ENCODE data around the gene XYLT2. TPM values are rescaled to one million over a fixed set of nuclear protein-coding genes. Genes with fewer than 3 reads are reported as not detected.

Gene XYLT2
- total and polyA plus RNA-seq, 2 of the 13 experiments (the other 11 are each of a cell fraction or from before 2014, with no cell fraction given) = 17.0 to 22.1 TPM

GRCh38 chr17:50345432-50346312 lies at the start of gene XYLT2 (continued):
- no peak for TF ChIP-seq FLYWCH1 (CRISPR knock-in tag; IDR thresholded peaks at IDR 0.05)
- no peak for TF ChIP-seq ZKSCAN5 (CRISPR knock-in tag; IDR thresholded peaks at IDR 0.05)
- TF ChIP-seq ZNF180 (CRISPR knock-in tag; IDR thresholded peaks at IDR 0.05; ENCODE audit: borderline replicate concordance, low read depth) = no peak
- TF ChIP-seq ZNF143 (CRISPR knock-in tag; IDR thresholded peaks at IDR 0.05) = peak; percentile 39; the same call in 1 of the 2 replicates
- TF ChIP-seq ZNF646 (CRISPR knock-in tag; IDR thresholded peaks at IDR 0.05) = peak; percentile 50; the same call in 1 of the 2 replicates
- no peak for TF ChIP-seq PHF5A (CRISPR knock-in tag; IDR thresholded peaks at IDR 0.05; ENCODE audit: low read depth, unreplicated experiment)
- TF ChIP-seq CREB3 (CRISPR knock-in tag; IDR thresholded peaks at IDR 0.05) = peak; percentile 86
- no peak for TF ChIP-seq FOXK1 (CRISPR knock-in tag; IDR thresholded peaks at IDR 0.05; ENCODE audit: borderline replicate concordance, low read depth)
- TF ChIP-seq ZNF839 (CRISPR knock-in tag; IDR thresholded peaks at IDR 0.05; ENCODE audit: borderline replicate concordance) = peak; percentile 3; the same call in 1 of the 2 replicates
- no peak for TF ChIP-seq FOSL2 (CRISPR knock-in tag; IDR thresholded peaks at IDR 0.05)
- peak in 1 of 2 experiments; percentile 41; a peak in 2 of 4 replicates for TF ChIP-seq HMGXB4 (CRISPR knock-in tag; IDR thresholded peaks at IDR 0.05; ENCODE audit: borderline replicate concordance in 1 of 2, low read depth in 1 of 2)
- no peak for TF ChIP-seq HNRNPK (IDR thresholded peaks at IDR 0.05; ENCODE audit: low read depth, low read length, poor library complexity, severe bottlenecking)
- no peak for TF ChIP-seq ZNF746 (CRISPR knock-in tag; IDR thresholded peaks at IDR 0.05)
- no peak for TF ChIP-seq E2F5 (CRISPR knock-in tag; conservative IDR thresholded peaks at IDR 0.05)
- TF ChIP-seq ZNF34 (CRISPR knock-in tag; IDR thresholded peaks at IDR 0.05; ENCODE audit: borderline replicate concordance) = no peak
- TF ChIP-seq TFAP4 (IDR thresholded peaks at IDR 0.05; ENCODE audit: borderline replicate concordance, low read depth) = no peak
- TF ChIP-seq ZNF335 (CRISPR knock-in tag; IDR thresholded peaks at IDR 0.05) = no peak

All from HepG2 (cell line).